GM12878 (cell line): Measurements from ENCODE around the gene TATDN3. TPM values are rescaled to one million over a fixed set of nuclear protein-coding genes. Genes with fewer than 3 reads are reported as not detected.
"Not testable (repeated sequence)": the region's sequence is repeated elsewhere in the genome, so short reads cannot be mapped to it uniquely, and the experiment has no call there.

ENCODE experiments used
- ATAC-seq: fragments of 200-7000 bp; cut with Tn5 transposase; 3 replicates; pipeline ENCODE4 v1.9.1; 2020; ENCODE audit warnings: mild to moderate bottlenecking, moderate library complexity
- BruUV-seq: library from RNA; stranded (reverse); fragments of 400-500 nt; replicated peaks from 2 replicates; lab custom pipeline; 2021; lab: Mats Ljungman, UMichigan
- CTCF ChIA-PET: fragments of 300-600 bp; sonication (Branson Sonifier 250); formaldehyde crosslinking; extraction: SDS; loops from one replicate; lab custom pipeline; 2021; ENCODE audit warnings: inconsistent platforms; lab: Yijun Ruan, JAX
- POLR2A ChIA-PET: fragments of 350-600 bp; formaldehyde crosslinking; extraction: SDS; loops from one replicate; lab custom pipeline; 2021; ENCODE audit warnings: inconsistent platforms; lab: Charles Lee
- RAD21 ChIA-PET: fragments of 300-600 bp; sonication (Branson Sonifier 250); formaldehyde crosslinking; loops from one replicate; lab custom pipeline; 2023; ENCODE audit warnings: antibody characterized with exemption; ENCODE audit not compliant: unreplicated experiment; lab: Charles Lee
- SMC1A ChIA-PET: fragments of 300-600 bp; sonication (Branson Sonifier 250); formaldehyde crosslinking; loops from one replicate; lab custom pipeline; 2023; ENCODE audit not compliant: unreplicated experiment, uncharacterized antibody; lab: Charles Lee
- DNase-seq: peaks from one replicate; pipeline ENCODE4 v3.0.0-alpha.2; 2011; ENCODE audit warnings: low read depth, low spot score
- FAIRE-seq: peaks from 3 replicates; lab custom pipeline; 2011; peaks lifted over from hg19 to GRCh38; lab: Jason Lieb, UNC
- H2AFZ ChIP-seq: 2 replicates; pipeline ENCODE4 v1.6.0; 2011; ENCODE audit warnings: low read depth, low read length, control low read depth; ENCODE audit not compliant: control insufficient read depth
- H3K27ac ChIP-seq: 2 replicates; pipeline ENCODE4 v1.5.1; 2011; ENCODE audit warnings: control low read depth; ENCODE audit not compliant: control insufficient read depth, insufficient read depth
- H3K27me3 ChIP-seq, 2 experiments: replicated peaks in 1 of 2; 2 replicates each; pipeline versions ENCODE4 v1.6.0 to v1.6.1; 2011; ENCODE audit warnings: low read length in 1 of 2; ENCODE audit not compliant: control insufficient read depth in 2 of 2, insufficient read depth in 2 of 2
- H3K36me3 ChIP-seq, 2 experiments: 2 replicates each; pipeline ENCODE4 v1.5.1; 2011; ENCODE audit warnings: low read length in 1 of 2; ENCODE audit not compliant: control insufficient read depth in 2 of 2, insufficient read depth in 2 of 2
- H3K4me1 ChIP-seq: 2 replicates; pipeline ENCODE4 v1.6.1; 2011; ENCODE audit warnings: mild to moderate bottlenecking, low read length, moderate library complexity, mixed read lengths; ENCODE audit not compliant: control insufficient read depth, insufficient read depth
- H3K4me2 ChIP-seq: 2 replicates; pipeline ENCODE4 v1.6.0; 2011; ENCODE audit warnings: control low read depth; ENCODE audit not compliant: control insufficient read depth, insufficient read depth
- H3K4me3 ChIP-seq: fragments of 200-600 bp; sonication (generic); 2 replicates; pipeline ENCODE4 v1.5.1; 2016
- H3K79me2 ChIP-seq: 2 replicates; pipeline ENCODE4 v1.6.0; 2011; ENCODE audit warnings: low read length; ENCODE audit not compliant: control insufficient read depth, insufficient read depth
- H3K9ac ChIP-seq: 2 replicates; pipeline ENCODE4 v1.8.0; 2011; ENCODE audit warnings: low read length, control low read depth, mixed read lengths; ENCODE audit not compliant: control insufficient read depth, insufficient read depth
- H3K9me3 ChIP-seq: replicated peaks from 3 replicates; pipeline ENCODE4 v1.5.1; 2011; ENCODE audit warnings: mild to moderate bottlenecking, low read length; ENCODE audit not compliant: control insufficient read depth, insufficient read depth
- H4K20me1 ChIP-seq: 2 replicates; pipeline ENCODE4 v1.6.0; 2011; ENCODE audit not compliant: control insufficient read depth, insufficient read depth
- BCL11A ChIP-seq: IDR thresholded peaks from 2 replicates; pipeline ENCODE4 v1.6.1; 2011; ENCODE audit warnings: low read depth, low read length
- FOS ChIP-seq: IDR thresholded peaks from 3 replicates; pipeline ENCODE4 v1.6.1; 2011; ENCODE audit warnings: borderline replicate concordance; ENCODE audit not compliant: insufficient read length; ENCODE audit errors: extremely low read depth
- ZNF384 ChIP-seq: IDR thresholded peaks from 2 replicates; pipeline ENCODE4 v1.6.1; 2012; ENCODE audit warnings: low read depth, mild to moderate bottlenecking, low read length, improper control_type of control experiment, borderline replicate concordance
- WGBS: methylation state at CpG from one replicate; pipeline ENCODE4 v1.1.6; 2016; ENCODE audit warnings: low lambda C conversion rate; ENCODE audit not compliant: insufficient replicate concordance, insufficient coverage; ENCODE audit errors: missing lambda C conversion rate; 5-methylcytosine and 5-hydroxymethylcytosine counted together
- in situ Hi-C: fragments of 300-500 bp; cut with MboI; formaldehyde crosslinking; loops from 9 replicates; pipeline ENCODE4 v1.14.3; 2018; ENCODE audit warnings: mixed read lengths
- intact Hi-C: fragments of 100-400 bp; cut with micrococcal nuclease; formaldehyde crosslinking; loops from one replicate; pipeline ENCODE4 v1.14.2; 2022; ENCODE audit not compliant: unreplicated experiment
- polyA plus RNA-seq, 11 experiments: library from polyadenylated mRNA; depleted of rRNA in 4 of 11; unstranded in 6 of 11; stranded (reverse) in 5 of 11; fragments of >200 nt; fragmentation: Nextera tagmentation in 4 of 11; fragmentation: Illumina TruSeq in 1 of 11; extraction: Ambion mirVana in 4 of 11; extraction: Trizol in 1 of 11; gene quantifications; 1 replicate in 1 of 11; 2 replicates in 10 of 11; pipeline versions ENCODE4 v1.2.1 to v1.2.3, GENCODE V29; 2011 to 2016; ENCODE audit warnings: inconsistent platforms in 2 of 11, missing spikeins in 2 of 11, low read depth in 1 of 11
- total RNA-seq, 4 experiments: library from RNA; depleted of rRNA in 3 of 4; stranded (reverse); fragments of >200 nt in 3 of 4; fragmentation: Illumina TruSeq in 1 of 4; extraction: Trizol in 1 of 4; gene quantifications; 2 replicates each; pipeline versions ENCODE4 v1.2.1 to v1.2.3, GENCODE V29; 2013 to 2021
- TF ChIP-seq, protein P1 (sequence below): IDR thresholded peaks from 2 replicates; pipeline ENCODE4 v1.6.1; 2011; ENCODE audit warnings: low read depth, low read length, improper control_type of control experiment, borderline replicate concordance
- TF ChIP-seq, protein P2 (sequence below): fragments of 450-650 bp; IDR thresholded peaks from 2 replicates; pipeline ENCODE4 v1.6.1; 2017; ENCODE audit warnings: mild to moderate bottlenecking, low read depth, inconsistent platforms; ENCODE audit not compliant: poor library complexity, severe bottlenecking
- TF ChIP-seq, protein P3 (sequence below): IDR thresholded peaks from 2 replicates; pipeline ENCODE4 v1.6.1; 2012; ENCODE audit warnings: low read depth, low read length, improper control_type of control experiment
- TF ChIP-seq, protein P4 (sequence below): IDR thresholded peaks from 2 replicates; pipeline ENCODE4 v1.6.1; 2011; ENCODE audit warnings: borderline replicate concordance, low read depth, mild to moderate bottlenecking, moderate library complexity, low read length; ENCODE audit not compliant: insufficient read depth, poor library complexity, severe bottlenecking

TATDN3 gene
- total and polyA plus RNA-seq, 10 of the 15 experiments (the other 5 are each of a cell fraction or from before 2014, with no cell fraction given): 15.5 to 40.0 (median 22.7) TPM

DNA sequence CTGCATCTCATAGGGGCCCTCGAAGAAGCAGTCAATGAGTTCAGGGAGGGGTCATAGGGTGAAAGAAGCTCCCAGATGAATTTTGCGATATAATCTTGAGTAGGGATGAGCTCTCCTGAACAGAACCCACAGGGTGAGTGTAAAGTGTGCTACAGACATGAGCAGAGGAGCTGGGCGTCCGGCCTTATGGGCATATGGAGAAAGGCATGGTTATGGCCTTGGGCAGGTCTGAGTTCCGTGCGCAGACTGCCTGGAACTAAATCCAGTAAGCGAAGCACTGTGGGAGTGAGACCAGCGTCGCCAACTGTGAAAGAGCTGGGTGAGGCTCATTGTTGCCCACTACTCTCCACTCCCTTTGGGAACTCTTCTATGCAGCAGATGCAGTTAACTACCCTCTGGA lies 28.9 kb upstream of the TATDN3 start (continued):
- TF ChIP-seq, protein P1, sequence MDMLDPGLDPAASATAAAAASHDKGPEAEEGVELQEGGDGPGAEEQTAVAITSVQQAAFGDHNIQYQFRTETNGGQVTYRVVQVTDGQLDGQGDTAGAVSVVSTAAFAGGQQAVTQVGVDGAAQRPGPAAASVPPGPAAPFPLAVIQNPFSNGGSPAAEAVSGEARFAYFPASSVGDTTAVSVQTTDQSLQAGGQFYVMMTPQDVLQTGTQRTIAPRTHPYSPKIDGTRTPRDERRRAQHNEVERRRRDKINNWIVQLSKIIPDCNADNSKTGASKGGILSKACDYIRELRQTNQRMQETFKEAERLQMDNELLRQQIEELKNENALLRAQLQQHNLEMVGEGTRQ: no peak
- TF ChIP-seq ZNF384: no peak
- TF ChIP-seq BCL11A: no peak
- TF ChIP-seq, protein P2, sequence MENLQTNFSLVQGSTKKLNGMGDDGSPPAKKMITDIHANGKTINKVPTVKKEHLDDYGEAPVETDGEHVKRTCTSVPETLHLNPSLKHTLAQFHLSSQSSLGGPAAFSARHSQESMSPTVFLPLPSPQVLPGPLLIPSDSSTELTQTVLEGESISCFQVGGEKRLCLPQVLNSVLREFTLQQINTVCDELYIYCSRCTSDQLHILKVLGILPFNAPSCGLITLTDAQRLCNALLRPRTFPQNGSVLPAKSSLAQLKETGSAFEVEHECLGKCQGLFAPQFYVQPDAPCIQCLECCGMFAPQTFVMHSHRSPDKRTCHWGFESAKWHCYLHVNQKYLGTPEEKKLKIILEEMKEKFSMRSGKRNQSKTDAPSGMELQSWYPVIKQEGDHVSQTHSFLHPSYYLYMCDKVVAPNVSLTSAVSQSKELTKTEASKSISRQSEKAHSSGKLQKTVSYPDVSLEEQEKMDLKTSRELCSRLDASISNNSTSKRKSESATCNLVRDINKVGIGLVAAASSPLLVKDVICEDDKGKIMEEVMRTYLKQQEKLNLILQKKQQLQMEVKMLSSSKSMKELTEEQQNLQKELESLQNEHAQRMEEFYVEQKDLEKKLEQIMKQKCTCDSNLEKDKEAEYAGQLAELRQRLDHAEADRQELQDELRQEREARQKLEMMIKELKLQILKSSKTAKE: no peak
- TF ChIP-seq, protein P3, sequence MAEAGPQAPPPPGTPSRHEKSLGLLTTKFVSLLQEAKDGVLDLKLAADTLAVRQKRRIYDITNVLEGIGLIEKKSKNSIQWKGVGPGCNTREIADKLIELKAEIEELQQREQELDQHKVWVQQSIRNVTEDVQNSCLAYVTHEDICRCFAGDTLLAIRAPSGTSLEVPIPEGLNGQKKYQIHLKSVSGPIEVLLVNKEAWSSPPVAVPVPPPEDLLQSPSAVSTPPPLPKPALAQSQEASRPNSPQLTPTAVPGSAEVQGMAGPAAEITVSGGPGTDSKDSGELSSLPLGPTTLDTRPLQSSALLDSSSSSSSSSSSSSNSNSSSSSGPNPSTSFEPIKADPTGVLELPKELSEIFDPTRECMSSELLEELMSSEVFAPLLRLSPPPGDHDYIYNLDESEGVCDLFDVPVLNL: no peak
- TF ChIP-seq, protein P4, sequence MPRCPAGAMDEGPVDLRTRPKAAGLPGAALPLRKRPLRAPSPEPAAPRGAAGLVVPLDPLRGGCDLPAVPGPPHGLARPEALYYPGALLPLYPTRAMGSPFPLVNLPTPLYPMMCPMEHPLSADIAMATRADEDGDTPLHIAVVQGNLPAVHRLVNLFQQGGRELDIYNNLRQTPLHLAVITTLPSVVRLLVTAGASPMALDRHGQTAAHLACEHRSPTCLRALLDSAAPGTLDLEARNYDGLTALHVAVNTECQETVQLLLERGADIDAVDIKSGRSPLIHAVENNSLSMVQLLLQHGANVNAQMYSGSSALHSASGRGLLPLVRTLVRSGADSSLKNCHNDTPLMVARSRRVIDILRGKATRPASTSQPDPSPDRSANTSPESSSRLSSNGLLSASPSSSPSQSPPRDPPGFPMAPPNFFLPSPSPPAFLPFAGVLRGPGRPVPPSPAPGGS: no peak
- no peak for TF ChIP-seq FOS

DNA sequence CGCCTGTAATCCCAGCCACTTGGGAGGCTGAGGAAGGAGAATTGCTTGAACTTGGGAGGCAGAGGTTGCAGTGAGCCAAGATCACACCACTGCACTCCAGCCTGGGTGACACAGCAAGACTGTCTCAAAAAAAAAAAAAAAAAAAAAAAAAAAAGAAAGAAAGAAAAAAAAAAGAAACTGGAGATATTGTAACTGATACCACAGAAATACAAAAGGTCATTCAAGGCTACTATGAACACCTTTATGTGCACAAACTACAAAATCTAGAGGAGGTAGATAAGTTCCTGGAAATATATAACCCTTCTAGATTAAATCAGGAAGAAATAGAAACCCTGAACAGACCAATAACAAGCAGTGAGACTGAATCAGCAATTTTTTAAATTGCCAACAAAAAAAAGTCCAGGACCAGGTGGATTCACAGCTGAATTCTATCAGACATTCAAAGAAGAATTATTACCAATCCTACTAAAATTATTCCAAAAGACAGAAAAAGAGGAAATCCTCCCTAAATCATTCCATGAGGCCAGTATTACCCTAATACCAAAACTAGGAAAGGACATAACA lies 26.9 kb upstream of the TATDN3 start:
- H3K4me2 ChIP-seq, H3K9me3 ChIP-seq, H3K27me3 ChIP-seq, DNase-seq, H3K79me2 ChIP-seq, ATAC-seq, H3K36me3 ChIP-seq, intact Hi-C loops, H3K4me1 ChIP-seq, H3K9ac ChIP-seq, BruUV-seq, H4K20me1 ChIP-seq, H2AFZ ChIP-seq, in situ Hi-C loops, H3K27ac ChIP-seq, FAIRE-seq, H3K4me3 ChIP-seq, POLR2A ChIA-PET: not testable (repeated sequence)
- WGBS: 83% methylated on average over 1 of the region's 1 CpG
- ChIA-PET CTCF (interaction anchor here (0.6 to 2.5 kb wide), 4 partner anchors 13 to 288 kb away, joined by 3 to 13 read pairs (median 4); no protein-coding TSS in a partner anchor), SMC1A (interaction anchor here (0.9 to 1.9 kb wide), 4 partner anchors 10 to 100 kb away, joined by 3 to 5 read pairs (median 3); no protein-coding TSS in a partner anchor), RAD21 (interaction anchor here (0.9 to 1.5 kb wide), 2 partner anchors 15 to 50 kb away, joined by 3 to 4 read pairs; no protein-coding TSS in a partner anchor)

DNA sequence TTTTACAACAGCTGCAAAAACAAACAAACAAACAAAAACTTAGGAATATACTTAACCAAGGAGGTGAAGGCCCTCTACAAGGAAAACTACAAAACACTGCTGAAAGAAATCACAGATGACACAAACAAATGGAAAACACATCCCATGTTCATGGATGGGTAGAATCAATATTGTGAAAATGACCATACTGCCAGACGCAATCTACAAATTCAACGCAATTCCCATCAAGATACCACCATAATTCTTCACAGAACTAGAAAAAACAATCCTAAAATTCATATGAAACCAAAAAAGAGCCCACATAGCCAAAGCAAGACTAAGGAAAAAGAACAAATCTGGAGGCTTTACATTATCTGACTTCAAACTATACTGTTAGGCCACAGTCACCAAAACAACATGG lies 24.9 kb upstream of the TATDN3 start:
- H3K9me3 ChIP-seq: peaks cover 16% of the 10 kb centered on the region
- ATAC-seq, H4K20me1 ChIP-seq, H3K9ac ChIP-seq, H3K4me3 ChIP-seq, CTCF ChIA-PET, SMC1A ChIA-PET, H3K27ac ChIP-seq, BruUV-seq, intact Hi-C loops, H3K4me2 ChIP-seq, H3K79me2 ChIP-seq, in situ Hi-C loops, H3K4me1 ChIP-seq, DNase-seq, POLR2A ChIA-PET, FAIRE-seq, RAD21 ChIA-PET, H3K27me3 ChIP-seq, H3K36me3 ChIP-seq, H2AFZ ChIP-seq: not testable (repeated sequence)
- 75% methylated on average over 2 of the region's 2 CpGs for whole genome bisulfite sequencing
